Mucosa of descending colon (tissue), 3 donors: ENCODE measurements around the gene TAGLN3. TPM values are rescaled to one million over a fixed set of nuclear protein-coding genes. Genes with fewer than 3 reads are reported as not detected.

Source experiments
- ATAC-seq: fragments of 200-7000 bp; cut with Tn5 transposase; one replicate; pipeline ENCODE4 v1.9.1; 2020; ENCODE audit warnings: mild to moderate bottlenecking, moderate library complexity
- DNase-seq, 3 donors: peaks; one replicate each; pipeline ENCODE4 v3.0.0-alpha.2; 2020
- H3K36me3 ChIP-seq: fragments of 200-600 bp; one replicate; pipeline ENCODE4 v1.8.0; 2021; ENCODE audit warnings: low read depth, mild to moderate bottlenecking
- H3K4me1 ChIP-seq: fragments of 200-600 bp; one replicate; pipeline ENCODE4 v1.8.0; 2021; ENCODE audit warnings: low read depth, mild to moderate bottlenecking
- H3K4me3 ChIP-seq: fragments of 200-600 bp; one replicate; pipeline ENCODE4 v1.8.0; 2021; ENCODE audit warnings: mild to moderate bottlenecking
- H3K9me3 ChIP-seq: fragments of 200-600 bp; one replicate; pipeline ENCODE4 v1.8.0; 2021; ENCODE audit warnings: mild to moderate bottlenecking
- CTCF ChIP-seq: fragments of 200-600 bp; IDR thresholded peaks from one replicate; pipeline ENCODE4 v1.8.0; 2022; ENCODE audit warnings: antibody characterized with exemption, mild to moderate bottlenecking
- intact Hi-C, 2 donors: fragments of 100-400 bp; cut with DNase I in 1 of 2; cut with micrococcal nuclease in 1 of 2; formaldehyde crosslinking; loops; one replicate each; pipeline versions ENCODE4 v1.11.0 to v1.11.1; 2022; cut with DNase I, micrococcal nuclease
- total RNA-seq, 3 donors: library from RNA; stranded (reverse); fragmentation: NEBNext Ultra II Directional in 2 of 3; extraction: Animal tissue kit (Norgen Biotek cat#: 25700) in 2 of 3; gene quantifications; one replicate each; pipeline versions ENCODE4 v1.2.1 to v1.2.4, GENCODE V29; 2021 to 2023
- donor health status: DM: no; HTN: no; CAD: no; lungs with moderate emphysema.
- donor health status: DM: no; HTN: no; CAD: no.
- donor health status: DM: no; HTN: yes; CAD: no.

TAGLN3 gene
- total RNA-seq, 3 donors from 2014 or later = 0.27 to 14.7 (median 0.49) TPM

GRCh38 chr3:112019716-112020115 is 21.0 kb downstream of the TAGLN3 start:
- Histone ChIP-seq H3K4me1 (no peaks in the 10 kb centered on the region), H3K36me3 (no peaks in the 10 kb centered on the region), H3K9me3 (no peaks in the 10 kb centered on the region), H3K4me3 (no peak overlapping the region)
- DNase-seq = no peak
- intact Hi-C loops = no loop called here
- no peak for TF ChIP-seq CTCF
- no peak for ATAC-seq

DNA sequence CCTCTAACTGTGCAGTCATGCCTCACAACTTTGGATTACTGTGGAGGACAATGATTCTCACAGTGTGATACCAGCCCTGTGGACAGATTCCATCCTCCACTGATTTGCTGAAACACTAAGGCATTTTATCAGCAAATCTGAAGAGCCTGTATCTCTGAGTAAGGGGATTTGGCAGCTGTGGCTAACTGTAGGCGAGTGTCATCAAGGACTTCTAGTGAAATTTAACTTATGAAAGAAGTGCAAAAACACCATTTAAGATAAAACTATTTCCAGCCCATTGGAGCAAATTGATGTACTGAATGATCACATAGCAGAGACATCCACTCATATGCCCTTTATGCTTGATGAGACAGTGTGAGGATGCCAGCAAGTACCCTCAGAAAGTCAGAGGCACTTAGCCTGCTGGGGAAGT is 22.0 kb downstream of the TAGLN3 start:
- no peaks in the 10 kb centered on the region for H3K4me1 ChIP-seq
- H3K36me3 ChIP-seq = no peaks in the 10 kb centered on the region
- intact Hi-C loops = no loop called here
- ATAC-seq (no peak), DNase-seq (no peak)
- H3K4me3 ChIP-seq = no peak overlapping the region
- no peaks in the 10 kb centered on the region for H3K9me3 ChIP-seq
- no peak for TF ChIP-seq CTCF

- Histone ChIP-seq H3K9me3 (no peaks in the 10 kb centered on the region), H3K4me3 (no peak overlapping the region), H3K36me3 (no peaks in the 10 kb centered on the region), H3K4me1 (no peaks in the 10 kb centered on the region)
- no peak for DNase-seq
- no peak for TF ChIP-seq CTCF
- no peak for ATAC-seq
- intact Hi-C loops = no loop called here
These were observed 28.4 kb downstream of the TAGLN3 start for GRCh38 chr3:112027142-112027541.

GRCh38 chr3:112027826-112028225 is 29.1 kb downstream of the TAGLN3 start:
- TF ChIP-seq CTCF = no peak
- intact Hi-C loops = no loop called here
- ATAC-seq = no peak
- no peak overlapping the region for H3K4me3 ChIP-seq
- no peaks in the 10 kb centered on the region for H3K36me3 ChIP-seq
- H3K4me1 ChIP-seq = no peaks in the 10 kb centered on the region
- DNase-seq = no peak
- H3K9me3 ChIP-seq = no peaks in the 10 kb centered on the region

DNA sequence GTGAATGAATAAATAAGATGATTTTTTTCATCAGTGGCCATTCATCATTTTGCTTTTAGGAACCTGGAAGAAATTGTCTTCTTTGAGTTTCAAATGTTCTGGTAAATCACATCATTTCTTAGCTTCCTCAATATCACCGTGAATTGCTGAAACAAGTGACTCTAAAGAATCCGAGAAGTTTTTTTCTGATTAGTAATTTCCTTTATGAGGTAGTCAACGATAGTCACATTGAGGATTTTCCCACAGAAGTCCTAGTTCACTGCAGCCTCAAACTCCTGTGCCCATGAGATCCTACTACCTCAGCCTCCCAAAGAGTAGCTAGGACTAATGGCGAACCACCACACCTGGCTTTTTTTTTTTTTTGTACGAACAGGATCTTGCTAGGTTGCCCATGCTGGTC is 32.2 kb downstream of the TAGLN3 start:
- Histone ChIP-seq H3K36me3 (no peaks in the 10 kb centered on the region), H3K9me3 (no peaks in the 10 kb centered on the region), H3K4me1 (no peaks in the 10 kb centered on the region), H3K4me3 (no peak overlapping the region)
- no peak for DNase-seq
- TF ChIP-seq CTCF = no peak
- intact Hi-C loops = no loop called here
- no peak for ATAC-seq

DNA sequence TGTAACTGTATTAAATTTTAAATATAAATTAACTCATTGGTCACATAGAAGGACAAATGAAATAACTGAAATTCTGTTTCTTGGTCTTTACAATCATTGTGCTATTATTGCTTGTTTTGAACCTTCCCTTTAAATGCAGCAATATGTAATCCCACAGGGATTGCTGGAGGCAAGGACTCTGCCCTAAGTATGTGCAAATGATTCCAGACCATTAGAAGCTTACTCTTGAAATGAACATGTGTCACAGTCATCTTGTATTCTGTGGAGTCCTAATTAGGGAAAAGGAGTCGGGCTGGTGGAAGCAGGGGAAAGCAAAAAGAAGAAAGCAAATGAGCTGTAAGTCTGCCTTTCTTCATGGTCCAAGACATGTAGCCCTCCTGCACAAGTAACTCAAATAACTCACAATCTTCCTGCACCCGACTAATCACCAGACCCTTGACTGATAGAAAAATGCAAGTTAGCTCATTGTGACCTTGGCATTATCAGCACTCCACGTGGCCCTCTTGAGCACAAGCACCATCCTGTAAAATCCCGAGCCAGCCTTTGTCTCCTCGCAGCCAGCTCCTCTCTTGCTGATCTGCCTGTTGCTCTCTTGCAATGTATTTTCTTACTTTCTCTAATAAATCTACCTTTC is 33.5 kb downstream of the TAGLN3 start:
- ATAC-seq (no peak), DNase-seq (no peak)
- TF ChIP-seq CTCF = no peak
- Histone ChIP-seq H3K9me3 (no peaks in the 10 kb centered on the region), H3K4me1 (no peaks in the 10 kb centered on the region), H3K36me3 (no peaks in the 10 kb centered on the region), H3K4me3 (no peak overlapping the region)
- intact Hi-C loops = no loop called here
